ENCODE measurements around the gene SMTN. TPM values are rescaled to one million over a fixed set of nuclear protein-coding genes. Genes with fewer than 3 reads are reported as not detected.

Gene SMTN
- total and polyA plus RNA-seq, 9 of the 15 experiments (the other 6 are each of a cell fraction or from before 2014, with no cell fraction given): 2.5 to 41.1 (median 16.1) TPM

DNA sequence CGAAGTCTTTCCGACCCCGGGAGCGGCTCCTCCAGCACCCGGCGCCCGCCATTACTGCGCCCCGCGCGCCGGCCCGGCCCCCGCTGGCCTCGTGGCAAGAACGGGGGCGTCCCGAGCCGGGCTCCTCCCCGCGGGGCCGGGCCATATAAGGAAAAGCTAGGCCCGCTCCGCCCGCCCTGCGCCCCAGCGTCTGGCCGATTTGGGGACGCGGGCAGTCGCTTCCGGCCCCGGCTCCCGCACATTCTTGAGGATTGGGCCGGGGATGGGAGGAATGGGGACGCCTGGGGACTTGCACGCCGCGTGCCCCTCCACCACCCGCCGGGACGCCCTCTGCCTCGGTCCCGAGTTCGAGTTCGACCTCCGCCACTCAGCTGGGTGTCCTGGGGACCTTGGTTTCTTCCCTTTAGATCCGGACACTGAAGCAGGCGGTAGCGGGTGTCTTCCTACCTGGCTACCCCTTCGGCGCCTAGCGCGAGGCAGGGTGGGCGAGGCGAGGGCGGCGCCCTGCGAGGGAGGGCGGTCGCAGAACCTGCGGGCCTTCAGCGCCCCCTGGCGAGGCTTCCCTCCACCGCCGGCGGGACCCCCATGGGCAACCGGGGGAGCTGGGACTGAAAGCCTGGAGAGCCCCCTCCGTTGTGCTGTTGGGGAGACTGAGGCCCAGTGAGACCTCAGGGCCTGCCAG lies 3.8 kb downstream of the SMTN start:
- Histone ChIP-seq H3K9me1 (ENCODE audit: control insufficient read depth, insufficient read depth, low read length) (peaks cover 5% of the 10 kb centered on the region), H3K4me2 (ENCODE audit: insufficient read depth, low read length) (peak overlapping the region; percentile 93), H3K9ac (ENCODE audit: insufficient read depth in 1 of 2, low read depth in 2 of 2, low read length in 2 of 2) (peak overlapping the region; percentile 92 to 98), H3K36me3 (ENCODE audit: control insufficient read depth, insufficient read depth, low read length) (peaks cover 20% of the 10 kb centered on the region; the same call in 2 of the 3 replicates), H3K27ac (ENCODE audit: extremely low read depth, low read depth, low read length) (peak overlapping the region; percentile 98), H3K4me3 (peak overlapping the region; percentile 66), H3K9me3 (replicated peaks; ENCODE audit: control insufficient read depth, insufficient read depth, low read depth, low read length) (no peaks in the 10 kb centered on the region), H3K79me2 (ENCODE audit: control insufficient read depth, insufficient read depth, low read length) (peaks cover 22% of the 10 kb centered on the region), H3K4me1 (replicated peaks in 1 of 2; ENCODE audit: control insufficient read depth in 2 of 2, insufficient read depth in 2 of 2, low read length in 2 of 2) (peaks cover 36 to 78% of the 10 kb centered on the region in 2 experiments), H3K27me3 (ENCODE audit: control insufficient read depth in 2 of 2, insufficient read depth in 2 of 2, low read length in 2 of 2) (no peaks in the 10 kb centered on the region), H4K20me1 (replicated peaks; ENCODE audit: control insufficient read depth, insufficient read depth, low read length) (no peaks in the 10 kb centered on the region), H2AFZ (ENCODE audit: low read depth, low read length) (peak overlapping the region; percentile 94)
- ChIA-PET POLR2A (interaction anchor here (0.6 to 2.9 kb wide), 10 partner anchors 11 to 238 kb away, joined by 3 to 18 read pairs (median 4); partner anchors contain the start of gene SELENOM), CTCF (ENCODE audit: low intra/inter-chr PET ratio) (interaction anchor here (0.7 to 4.0 kb wide), 3 partner anchors 20 to 137 kb away, joined by 3 to 21 read pairs (median 4); partner anchors contain the start of gene TUG1)
- DNase-seq (ENCODE audit: extremely low read depth in 1 of 4, low spot score in 3 of 4): peak; percentile 76 to 89 (median 84)
- ATAC-seq: peak; percentile 85
- FAIRE-seq: peak; percentile 44
- BruUV-seq (replicated peaks): no TSS peak
- in situ Hi-C loops (cut with MboI) (loop anchor here (5.0 to 10.0 kb wide), 2 partner anchors 133 to 320 kb away; no protein-coding TSS in a partner anchor), intact Hi-C loops (cut with micrococcal nuclease) (loop anchor here (2.0 kb wide), 2 partner anchors 116 to 136 kb away; partner anchors contain the start of genes MORC2 and TUG1)
- under 1% methylated on average over 31 of the region's 69 CpGs for WGBS (ENCODE audit: insufficient coverage, low coverage, missing lambda C conversion rate)
- TF ChIP-seq CXXC5 (CRISPR knock-in tag; IDR thresholded peaks at IDR 0.05) (peak; percentile 63), JUND (IDR thresholded peaks at IDR 0.05; ENCODE audit: borderline replicate concordance, low read depth, low read length) (no peak), JUND (tag; IDR thresholded peaks at IDR 0.05; ENCODE audit: borderline replicate concordance, low read depth, low read length) (no peak), LEF1 (IDR thresholded peaks at IDR 0.05) (no peak), IRF2 (CRISPR knock-in tag; IDR thresholded peaks at IDR 0.05) (no peak), POLR3A (IDR thresholded peaks at IDR 0.05; ENCODE audit: borderline replicate concordance, extremely low read depth, insufficient read depth, insufficient read length) (no peak), CBX2 (IDR thresholded peaks at IDR 0.05; ENCODE audit: insufficient read depth, low read length, poor library complexity, severe bottlenecking) (no peak), ZC3H8 (IDR thresholded peaks at IDR 0.05) (no peak), ZBTB2 (IDR thresholded peaks at IDR 0.05) (no peak), ZNF318 (IDR thresholded peaks at IDR 0.05; ENCODE audit: borderline replicate concordance in 1 of 2, low read depth in 1 of 2) (no peak)

All from K562 (cell line).